Measurements from ENCODE around the gene TBCK. TPM values are rescaled to one million over a fixed set of nuclear protein-coding genes. Genes with fewer than 3 reads are reported as not detected.
A peak's percentile ranks its signal among the peaks of the same experiment; 100 is the strongest.

TBCK gene
- polyA plus RNA-seq, 1 donor (not counting 4 experiments of a cell fraction or from before 2014, with no cell fraction given): 19.3 TPM

DNA sequence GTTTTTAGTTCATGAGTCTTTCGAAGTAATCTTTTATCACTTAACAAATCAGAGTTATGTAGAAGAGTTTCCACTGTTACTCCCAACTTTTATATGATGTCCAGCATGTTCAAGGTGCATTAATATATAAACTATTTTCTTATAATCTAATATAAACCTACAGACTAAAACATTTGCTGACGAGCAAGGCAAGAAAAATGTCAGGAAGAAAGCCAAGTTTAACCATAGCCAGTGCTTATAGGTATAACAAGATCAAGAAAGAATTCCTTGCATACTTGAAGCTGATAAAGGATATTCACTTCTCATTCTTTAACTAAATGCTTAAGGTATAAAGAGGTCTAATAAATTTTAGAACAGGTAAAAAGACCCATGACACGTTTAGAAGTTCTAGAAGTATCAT is 253.0 kb downstream of the TBCK start:
- no peak overlapping the region for H3K27ac ChIP-seq (ENCODE audit: control insufficient read depth, insufficient read depth, low read length)

DNA sequence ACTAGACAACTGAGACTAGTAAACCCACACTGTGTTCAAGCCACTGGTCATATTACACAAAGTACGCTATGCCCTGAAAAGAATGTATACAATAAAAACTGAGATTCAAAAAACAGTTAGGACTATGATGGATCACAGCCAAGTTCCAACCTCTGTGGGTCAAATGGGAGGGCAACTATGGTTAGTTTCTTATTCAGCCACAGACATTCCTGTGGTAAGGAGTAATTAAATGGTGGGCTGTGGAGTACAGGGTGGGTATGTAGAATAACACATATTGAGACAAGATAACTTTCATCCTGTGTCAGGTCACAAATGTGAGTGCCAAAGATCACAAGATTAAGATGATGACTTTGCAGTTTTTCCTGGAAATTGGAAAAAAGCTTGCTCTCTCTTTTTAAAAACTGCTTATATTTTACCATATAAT is 253.5 kb downstream of the TBCK start:
- no peaks in the 10 kb centered on the region for H3K9me3 ChIP-seq (ENCODE audit: control insufficient read depth, low read depth, low read length)
- no peaks in the 10 kb centered on the region for H3K9me1 ChIP-seq (ENCODE audit: control insufficient read depth, extremely low read depth, insufficient read depth, low read length)
- H3K27ac ChIP-seq (ENCODE audit: control insufficient read depth, insufficient read depth, low read length): no peak overlapping the region
- H3K9ac ChIP-seq (ENCODE audit: control insufficient read depth, extremely low read depth, insufficient read depth, low read length): no peak overlapping the region
- H3K4me3 ChIP-seq (ENCODE audit: control insufficient read depth in 2 of 3, extremely low read depth in 1 of 3, insufficient read depth in 2 of 3, low read depth in 1 of 3, low read length in 3 of 3): no peak overlapping the region
- FAIRE-seq (peak; percentile 74), DNase-seq (ENCODE audit: low read depth, low spot score) (peak; percentile 4)
- H3K4me2 ChIP-seq (ENCODE audit: control insufficient read depth, extremely low read depth, insufficient read depth, low read depth, low read length): peak overlapping the region; percentile 2
- H2AFZ ChIP-seq (ENCODE audit: control insufficient read depth, low read length): no peak overlapping the region
- no peaks in the 10 kb centered on the region for H3K79me2 ChIP-seq (ENCODE audit: control insufficient read depth, insufficient read depth, low read length)
- peaks cover 4% of the 10 kb centered on the region for H3K4me1 ChIP-seq (ENCODE audit: control insufficient read depth, extremely low read depth, insufficient read depth, low read length)
- H3K27me3 ChIP-seq (ENCODE audit: control insufficient read depth, extremely low read depth, insufficient read depth, low read length): no peaks in the 10 kb centered on the region
- dilution Hi-C loops (cut with MboI; ENCODE audit: extremely low pct_ligation_motif_present, low sequenced_read_pairs): no loop called here
- no peaks in the 10 kb centered on the region for H3K36me3 ChIP-seq (ENCODE audit: control insufficient read depth in 2 of 2, extremely low read depth in 1 of 2, insufficient read depth in 2 of 2, low read length in 2 of 2)
- no peaks in the 10 kb centered on the region for H4K20me1 ChIP-seq (ENCODE audit: control insufficient read depth, extremely low read depth, insufficient read depth, low read length)
- no peak for TF ChIP-seq EZH2 (IDR thresholded peaks at IDR 0.05; ENCODE audit: low read length)
- TF ChIP-seq, protein P1, sequence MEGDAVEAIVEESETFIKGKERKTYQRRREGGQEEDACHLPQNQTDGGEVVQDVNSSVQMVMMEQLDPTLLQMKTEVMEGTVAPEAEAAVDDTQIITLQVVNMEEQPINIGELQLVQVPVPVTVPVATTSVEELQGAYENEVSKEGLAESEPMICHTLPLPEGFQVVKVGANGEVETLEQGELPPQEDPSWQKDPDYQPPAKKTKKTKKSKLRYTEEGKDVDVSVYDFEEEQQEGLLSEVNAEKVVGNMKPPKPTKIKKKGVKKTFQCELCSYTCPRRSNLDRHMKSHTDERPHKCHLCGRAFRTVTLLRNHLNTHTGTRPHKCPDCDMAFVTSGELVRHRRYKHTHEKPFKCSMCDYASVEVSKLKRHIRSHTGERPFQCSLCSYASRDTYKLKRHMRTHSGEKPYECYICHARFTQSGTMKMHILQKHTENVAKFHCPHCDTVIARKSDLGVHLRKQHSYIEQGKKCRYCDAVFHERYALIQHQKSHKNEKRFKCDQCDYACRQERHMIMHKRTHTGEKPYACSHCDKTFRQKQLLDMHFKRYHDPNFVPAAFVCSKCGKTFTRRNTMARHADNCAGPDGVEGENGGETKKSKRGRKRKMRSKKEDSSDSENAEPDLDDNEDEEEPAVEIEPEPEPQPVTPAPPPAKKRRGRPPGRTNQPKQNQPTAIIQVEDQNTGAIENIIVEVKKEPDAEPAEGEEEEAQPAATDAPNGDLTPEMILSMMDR (optimal IDR thresholded peaks at IDR 0.05 in 1 of 3, IDR thresholded peaks at IDR 0.05 in 1 of 3, conservative IDR thresholded peaks at IDR 0.05 in 1 of 3; ENCODE audit: extremely low read depth in 1 of 3, insufficient read depth in 2 of 3, low read length in 3 of 3): no peak

More for the DNA sequence above, 253.0 kb downstream of the TBCK start:
- Histone ChIP-seq H3K4me1 (ENCODE audit: control insufficient read depth, extremely low read depth, insufficient read depth, low read length) (peaks cover 4% of the 10 kb centered on the region), H3K9me3 (ENCODE audit: control insufficient read depth, low read depth, low read length) (no peaks in the 10 kb centered on the region), H3K79me2 (ENCODE audit: control insufficient read depth, insufficient read depth, low read length) (no peaks in the 10 kb centered on the region), H4K20me1 (ENCODE audit: control insufficient read depth, extremely low read depth, insufficient read depth, low read length) (no peaks in the 10 kb centered on the region), H3K9me1 (ENCODE audit: control insufficient read depth, extremely low read depth, insufficient read depth, low read length) (no peaks in the 10 kb centered on the region), H2AFZ (ENCODE audit: control insufficient read depth, low read length) (no peak overlapping the region), H3K9ac (ENCODE audit: control insufficient read depth, extremely low read depth, insufficient read depth, low read length) (no peak overlapping the region), H3K4me2 (ENCODE audit: control insufficient read depth, extremely low read depth, insufficient read depth, low read depth, low read length) (no peak overlapping the region), H3K4me3 (ENCODE audit: control insufficient read depth in 2 of 3, extremely low read depth in 1 of 3, insufficient read depth in 2 of 3, low read depth in 1 of 3, low read length in 3 of 3) (no peak overlapping the region), H3K27me3 (ENCODE audit: control insufficient read depth, extremely low read depth, insufficient read depth, low read length) (no peaks in the 10 kb centered on the region), H3K36me3 (ENCODE audit: control insufficient read depth in 2 of 2, extremely low read depth in 1 of 2, insufficient read depth in 2 of 2, low read length in 2 of 2) (no peaks in the 10 kb centered on the region)
- TF ChIP-seq, protein P1 (optimal IDR thresholded peaks at IDR 0.05 in 1 of 3, IDR thresholded peaks at IDR 0.05 in 1 of 3, conservative IDR thresholded peaks at IDR 0.05 in 1 of 3; ENCODE audit: extremely low read depth in 1 of 3, insufficient read depth in 2 of 3, low read length in 3 of 3): no peak
- TF ChIP-seq EZH2 (IDR thresholded peaks at IDR 0.05; ENCODE audit: low read length): no peak
- dilution Hi-C loops (cut with MboI; ENCODE audit: extremely low pct_ligation_motif_present, low sequenced_read_pairs): no loop called here
- FAIRE-seq (no peak), DNase-seq (ENCODE audit: low read depth, low spot score) (no peak)
